OCI-LY3 (cell line): ENCODE results near the gene TNFAIP2.
"Not testable (repeated sequence)": the region's sequence is repeated elsewhere in the genome, so short reads cannot be mapped to it uniquely, and the experiment has no call there.

Experiments used
- H2AFZ ChIP-seq: fragments of 200-600, 300-600 bp; shearing (Covaris generic); 2 replicates; pipeline ENCODE4 v1.6.0; 2014; ENCODE audit warnings: antibody characterized with exemption, low read depth, low read length
- H3K27ac ChIP-seq: fragments of 200-600, 300-600 bp; sonication (generic); 2 replicates; pipeline ENCODE4 v1.5.1; 2014; ENCODE audit warnings: mild to moderate bottlenecking, low read length, moderate library complexity, mixed read lengths
- H3K27me3 ChIP-seq: fragments of 200-600, 300-600 bp; sonication (generic); 2 replicates; pipeline ENCODE4 v1.6.1; 2014; ENCODE audit warnings: low read depth, low read length, mixed read lengths
- H3K36me3 ChIP-seq: fragments of 200-600, 300-600 bp; sonication (generic); replicated peaks from 2 replicates; pipeline ENCODE3; 2014; ENCODE audit warnings: low read depth, low read length, mixed read lengths
- H3K4me1 ChIP-seq: fragments of 300-600, 200-600 bp; sonication (generic); 2 replicates; pipeline ENCODE4 v1.6.1; 2014; ENCODE audit warnings: low read length, mixed read lengths
- H3K4me2 ChIP-seq: fragments of 200-600, 300-600 bp; sonication (generic); 2 replicates; pipeline ENCODE4 v1.6.1; 2014; ENCODE audit warnings: low read length, mixed read lengths
- H3K4me3 ChIP-seq: fragments of 300-600, 200-600 bp; sonication (generic); 2 replicates; pipeline ENCODE4 v1.5.1; 2014; ENCODE audit warnings: antibody characterized with exemption, mild to moderate bottlenecking, low read length, moderate library complexity
- H3K79me2 ChIP-seq: fragments of 300-600, 200-600 bp; shearing (Covaris generic); 2 replicates; pipeline ENCODE4 v1.6.1; 2014; ENCODE audit warnings: mild to moderate bottlenecking, low read length, mixed read lengths
- H3K9ac ChIP-seq: fragments of 300-600, 200-600 bp; shearing (Covaris generic); 2 replicates; pipeline ENCODE4 v1.6.0; 2014; ENCODE audit warnings: mild to moderate bottlenecking, low read length, moderate library complexity
- H3K9me3 ChIP-seq: fragments of 200-600, 300-600 bp; shearing (Covaris generic); 2 replicates; pipeline ENCODE4 v1.6.1; 2014; ENCODE audit warnings: low read length, mixed read lengths; ENCODE audit not compliant: insufficient read depth
- H4K20me1 ChIP-seq: fragments of 200-600, 300-600 bp; sonication (generic); 2 replicates; pipeline ENCODE4 v1.6.1; 2016; ENCODE audit warnings: low read length, mixed read lengths; ENCODE audit not compliant: insufficient read depth
- EZH2phosphoT487 ChIP-seq: fragments of 200-600 bp; shearing (Covaris generic); IDR thresholded peaks from 2 replicates; pipeline ENCODE4 v1.6.1; 2018; ENCODE audit warnings: antibody characterized with exemption, mixed run types, low read depth
- TF ChIP-seq, protein P1 (sequence below): fragments of 200-600, 300-600 bp; sonication (generic); IDR thresholded peaks from 2 replicates; pipeline ENCODE4 v1.5.1; 2014; ENCODE audit warnings: antibody characterized with exemption, low read length, low read depth

Gene TNFAIP2

GRCh38 chr14:103155010-103155409 lies 31.7 kb downstream of the TNFAIP2 start:
- H3K9me3 ChIP-seq: no peaks in the 10 kb centered on the region
- H3K27me3 ChIP-seq: no peaks in the 10 kb centered on the region
- no peak for TF ChIP-seq EZH2phosphoT487
- TF ChIP-seq, protein P1, sequence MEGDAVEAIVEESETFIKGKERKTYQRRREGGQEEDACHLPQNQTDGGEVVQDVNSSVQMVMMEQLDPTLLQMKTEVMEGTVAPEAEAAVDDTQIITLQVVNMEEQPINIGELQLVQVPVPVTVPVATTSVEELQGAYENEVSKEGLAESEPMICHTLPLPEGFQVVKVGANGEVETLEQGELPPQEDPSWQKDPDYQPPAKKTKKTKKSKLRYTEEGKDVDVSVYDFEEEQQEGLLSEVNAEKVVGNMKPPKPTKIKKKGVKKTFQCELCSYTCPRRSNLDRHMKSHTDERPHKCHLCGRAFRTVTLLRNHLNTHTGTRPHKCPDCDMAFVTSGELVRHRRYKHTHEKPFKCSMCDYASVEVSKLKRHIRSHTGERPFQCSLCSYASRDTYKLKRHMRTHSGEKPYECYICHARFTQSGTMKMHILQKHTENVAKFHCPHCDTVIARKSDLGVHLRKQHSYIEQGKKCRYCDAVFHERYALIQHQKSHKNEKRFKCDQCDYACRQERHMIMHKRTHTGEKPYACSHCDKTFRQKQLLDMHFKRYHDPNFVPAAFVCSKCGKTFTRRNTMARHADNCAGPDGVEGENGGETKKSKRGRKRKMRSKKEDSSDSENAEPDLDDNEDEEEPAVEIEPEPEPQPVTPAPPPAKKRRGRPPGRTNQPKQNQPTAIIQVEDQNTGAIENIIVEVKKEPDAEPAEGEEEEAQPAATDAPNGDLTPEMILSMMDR: no peak
- no peak overlapping the region for H3K27ac ChIP-seq
- no peaks in the 10 kb centered on the region for H3K36me3 ChIP-seq
- H3K79me2 ChIP-seq: no peaks in the 10 kb centered on the region
- H3K4me3 ChIP-seq: no peak overlapping the region
- H3K4me1 ChIP-seq: no peaks in the 10 kb centered on the region
- H3K9ac ChIP-seq: no peak overlapping the region
- H3K4me2 ChIP-seq: no peak overlapping the region
- H4K20me1 ChIP-seq: no peaks in the 10 kb centered on the region
- no peak overlapping the region for H2AFZ ChIP-seq

DNA sequence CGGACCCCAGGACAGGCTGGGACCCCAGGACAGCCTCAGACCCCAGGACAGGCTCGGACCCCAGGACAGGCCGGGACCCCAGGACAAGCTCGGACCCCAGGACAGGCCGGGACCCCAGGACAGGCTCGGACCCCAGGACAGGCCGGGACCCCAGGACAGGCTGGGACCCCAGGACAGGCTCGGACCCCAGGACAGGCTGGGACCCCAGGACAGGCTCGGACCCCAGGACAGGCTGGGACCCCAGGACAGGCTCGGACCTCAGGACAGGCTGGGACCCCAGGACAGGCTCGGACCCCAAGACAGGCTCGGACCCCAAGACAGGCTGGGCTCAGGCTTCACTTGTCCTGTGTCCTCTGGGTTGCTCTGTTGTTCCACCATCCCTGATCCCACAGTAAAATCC lies 32.2 kb downstream of the TNFAIP2 start:
- not testable (repeated sequence) for H3K27ac ChIP-seq, H3K4me2 ChIP-seq, H3K79me2 ChIP-seq, H3K9me3 ChIP-seq, H4K20me1 ChIP-seq, H2AFZ ChIP-seq, H3K4me1 ChIP-seq, H3K36me3 ChIP-seq, H3K4me3 ChIP-seq, H3K9ac ChIP-seq, H3K27me3 ChIP-seq

- H3K4me2 ChIP-seq: no peak overlapping the region
- H3K27ac ChIP-seq: no peak overlapping the region
- no peaks in the 10 kb centered on the region for H3K36me3 ChIP-seq
- H3K79me2 ChIP-seq: no peaks in the 10 kb centered on the region
- no peaks in the 10 kb centered on the region for H3K9me3 ChIP-seq
- H3K27me3 ChIP-seq: no peaks in the 10 kb centered on the region
- H2AFZ ChIP-seq: no peak overlapping the region
- H3K9ac ChIP-seq: no peak overlapping the region
- H4K20me1 ChIP-seq: no peaks in the 10 kb centered on the region
- H3K4me1 ChIP-seq: no peaks in the 10 kb centered on the region
- no peak overlapping the region for H3K4me3 ChIP-seq
- TF ChIP-seq EZH2phosphoT487: no peak
- TF ChIP-seq, protein P1: no peak
Measured at GRCh38 chr14:103155826-103156394, 32.6 kb downstream of the TNFAIP2 start.

DNA sequence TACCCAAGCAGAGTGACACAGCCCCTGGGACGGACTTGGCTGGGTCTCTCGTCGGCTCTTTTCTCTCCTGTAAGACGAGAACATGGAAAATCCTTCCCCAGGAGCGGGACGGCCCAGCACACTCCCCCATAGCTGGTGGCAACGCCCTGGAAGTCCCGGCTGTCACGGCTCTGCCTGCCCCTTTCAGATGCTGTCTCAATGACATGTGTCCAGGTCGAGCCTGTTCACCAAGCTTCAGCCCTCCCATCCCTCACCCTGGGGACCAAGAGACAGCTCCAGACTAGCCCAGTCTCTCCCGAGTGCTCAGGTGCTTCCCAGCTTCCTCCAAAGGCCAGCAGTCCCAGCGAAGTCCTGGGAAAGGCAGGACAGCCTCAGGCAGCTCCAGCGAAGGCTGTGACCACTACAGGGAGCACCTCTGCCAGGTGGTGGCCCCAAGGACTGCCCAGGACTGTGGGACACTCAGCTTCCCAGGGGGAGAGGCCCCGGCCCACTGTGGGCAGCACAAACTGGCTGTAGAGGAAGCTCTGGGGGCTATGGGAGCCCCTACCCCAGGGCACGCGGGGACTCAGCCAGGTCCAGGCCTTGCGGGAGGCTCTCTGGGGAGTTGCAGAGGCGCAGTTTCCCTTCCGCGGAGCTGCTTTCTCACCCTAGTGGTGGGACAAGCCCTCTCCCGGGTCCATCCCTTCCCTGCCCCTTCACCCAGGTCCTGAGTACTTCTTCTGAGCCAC lies 33.6 kb downstream of the TNFAIP2 start:
- H2AFZ ChIP-seq: no peak overlapping the region
- H3K79me2 ChIP-seq: no peaks in the 10 kb centered on the region
- H3K36me3 ChIP-seq: no peaks in the 10 kb centered on the region
- H3K4me2 ChIP-seq: no peak overlapping the region
- no peaks in the 10 kb centered on the region for H3K27me3 ChIP-seq
- H3K9ac ChIP-seq: no peak overlapping the region
- no peaks in the 10 kb centered on the region for H4K20me1 ChIP-seq
- H3K9me3 ChIP-seq: no peaks in the 10 kb centered on the region
- no peaks in the 10 kb centered on the region for H3K4me1 ChIP-seq
- no peak overlapping the region for H3K4me3 ChIP-seq
- H3K27ac ChIP-seq: no peak overlapping the region
- TF ChIP-seq, protein P1: no peak
- TF ChIP-seq EZH2phosphoT487: no peak
